Prostate gland (tissue), 2 donors: ENCODE measurements around the gene UBTF. TPM values are rescaled to one million over a fixed set of nuclear protein-coding genes. Genes with fewer than 3 reads are reported as not detected.

ENCODE experiments used
- DNase-seq: peaks from one replicate; pipeline ENCODE4 v3.0.0-alpha.2; 2019; ENCODE audit warnings: low spot score
- H3K27ac ChIP-seq, 2 donors: fragments of 200-600 bp; sonication (generic); 2 replicates each; pipeline ENCODE4 v1.5.1; 2017 to 2019
- H3K27me3 ChIP-seq: fragments of 200-600 bp; sonication (generic); replicated peaks from 2 replicates; pipeline ENCODE4 v1.5.1; 2019; ENCODE audit not compliant: insufficient read depth
- H3K36me3 ChIP-seq, 2 donors: fragments of 200-600 bp; sonication (generic); 1 replicate in 1 of 2; 2 replicates in 1 of 2; pipeline versions ENCODE4 v1.5.1 to v1.8.1; 2017 to 2019
- H3K4me1 ChIP-seq: fragments of 200-600 bp; sonication (generic); replicated peaks from 2 replicates; pipeline ENCODE4 v1.5.1; 2019
- H3K4me3 ChIP-seq, 2 donors: fragments of 200-600 bp; sonication (generic); 2 replicates each; pipeline ENCODE4 v1.5.1; 2017 to 2019
- H3K9me3 ChIP-seq: fragments of 200-600 bp; sonication (generic); 2 replicates; pipeline ENCODE4 v1.5.1; 2017
- CTCF ChIP-seq, 4 experiments: fragments of 200-600 bp in 2 of 4; fragments of 450-650 bp in 2 of 4; sonication (generic) in 2 of 4; IDR thresholded peaks; 1 replicate in 3 of 4; 2 replicates in 1 of 4; pipeline ENCODE4 v1.5.1; 2016 to 2019; ENCODE audit warnings: antibody characterized with exemption in 4 of 4, mild to moderate bottlenecking in 2 of 4, moderate library complexity in 2 of 4
- POLR2A ChIP-seq: fragments of 450-650 bp; IDR thresholded peaks from one replicate; pipeline ENCODE4 v1.6.1; 2016; ENCODE audit warnings: antibody characterized with exemption, mild to moderate bottlenecking
- POLR2AphosphoS5 ChIP-seq: sonication (generic); formaldehyde crosslinking; IDR thresholded peaks from one replicate; pipeline ENCODE4 v1.6.1; 2017; ENCODE audit warnings: antibody characterized with exemption
- WGBS: methylation state at CpG from one replicate; pipeline ENCODE4 v1.1.5; 2018; 5-methylcytosine and 5-hydroxymethylcytosine counted together
- intact Hi-C: fragments of 100-400 bp; cut with DNase I; formaldehyde crosslinking; loops from one replicate; pipeline ENCODE4 v1.14.2; 2022
- total RNA-seq, 2 donors: library from RNA; depleted of rRNA; stranded (reverse); fragments of >200 nt; gene quantifications; one replicate each; pipeline ENCODE4 v1.1.0, GENCODE V29; 2016

Gene UBTF
- total RNA-seq, 2 donors from 2014 or later: 73.4 to 77.2 TPM

GRCh38 chr17:44266402-44267164 lies 47.1 kb upstream of the UBTF start:
- Histone ChIP-seq H3K27me3 (no peaks in the 10 kb centered on the region), H3K4me1 (no peaks in the 10 kb centered on the region), H3K27ac (no peak overlapping the region), H3K9me3 (no peaks in the 10 kb centered on the region), H3K4me3 (no peak overlapping the region), H3K36me3 (no peaks in the 10 kb centered on the region)
- intact Hi-C loops: no loop called here
- no peak for DNase-seq
- 71% methylated on average over 9 of the region's 9 CpGs for WGBS
- TF ChIP-seq CTCF (IDR thresholded peaks at IDR 0.05) (no peak), POLR2AphosphoS5 (no peak), POLR2A (no peak)

- no peak for TF ChIP-seq POLR2AphosphoS5
- TF ChIP-seq POLR2A: no peak
- TF ChIP-seq CTCF (IDR thresholded peaks at IDR 0.05): no peak
- WGBS: 90% methylated on average over 7 of the region's 7 CpGs
- H3K4me1 ChIP-seq: no peaks in the 10 kb centered on the region
- H3K27ac ChIP-seq: no peak overlapping the region
- H3K27me3 ChIP-seq: no peaks in the 10 kb centered on the region
- intact Hi-C loops: no loop called here
- no peaks in the 10 kb centered on the region for H3K9me3 ChIP-seq
- no peak for DNase-seq
- no peak overlapping the region for H3K4me3 ChIP-seq
- H3K36me3 ChIP-seq: no peaks in the 10 kb centered on the region
Observed at GRCh38 chr17:44263345-44263902, 43.9 kb upstream of the UBTF start.

- Histone ChIP-seq H3K4me1 (no peaks in the 10 kb centered on the region), H3K4me3 (no peak overlapping the region), H3K36me3 (no peaks in the 10 kb centered on the region), H3K27ac (no peak overlapping the region), H3K27me3 (no peaks in the 10 kb centered on the region), H3K9me3 (no peaks in the 10 kb centered on the region)
- intact Hi-C loops: no loop called here
- WGBS: 73% methylated on average over 11 of the region's 11 CpGs
- no peak for DNase-seq
- no peak for TF ChIP-seq POLR2AphosphoS5
- no peak for TF ChIP-seq POLR2A
- TF ChIP-seq CTCF (IDR thresholded peaks at IDR 0.05): no peak
Observed at GRCh38 chr17:44262654-44263225, 43.3 kb upstream of the UBTF start.

GRCh38 chr17:44260296-44260695 lies 40.8 kb upstream of the UBTF start:
- no peaks in the 10 kb centered on the region for H3K36me3 ChIP-seq
- no peaks in the 10 kb centered on the region for H3K4me1 ChIP-seq
- no peak overlapping the region for H3K4me3 ChIP-seq
- no peak for DNase-seq
- H3K27me3 ChIP-seq: no peaks in the 10 kb centered on the region
- no peaks in the 10 kb centered on the region for H3K9me3 ChIP-seq
- no peak overlapping the region for H3K27ac ChIP-seq
- 85% methylated on average over 6 of the region's 6 CpGs for WGBS
- TF ChIP-seq POLR2AphosphoS5 (no peak), POLR2A (no peak), CTCF (IDR thresholded peaks at IDR 0.05) (no peak)
- intact Hi-C loops: no loop called here
